22Rv1 (cell line): ENCODE results near the gene GK2.

ENCODE experiments used
- H3K27ac ChIP-seq: fragments of 450-650 bp; 2 replicates; pipeline ENCODE4 v1.5.1; 2017
- ZFX ChIP-seq: fragments of 450-650 bp; IDR thresholded peaks from 2 replicates; pipeline ENCODE4 v1.6.1; 2017; ENCODE audit warnings: antibody characterized with exemption, borderline replicate concordance
- TF ChIP-seq, protein P1 (sequence below): fragments of 450-650 bp; IDR thresholded peaks from 2 replicates; pipeline ENCODE4 v1.5.1; 2017; ENCODE audit warnings: mild to moderate bottlenecking

Gene GK2

DNA sequence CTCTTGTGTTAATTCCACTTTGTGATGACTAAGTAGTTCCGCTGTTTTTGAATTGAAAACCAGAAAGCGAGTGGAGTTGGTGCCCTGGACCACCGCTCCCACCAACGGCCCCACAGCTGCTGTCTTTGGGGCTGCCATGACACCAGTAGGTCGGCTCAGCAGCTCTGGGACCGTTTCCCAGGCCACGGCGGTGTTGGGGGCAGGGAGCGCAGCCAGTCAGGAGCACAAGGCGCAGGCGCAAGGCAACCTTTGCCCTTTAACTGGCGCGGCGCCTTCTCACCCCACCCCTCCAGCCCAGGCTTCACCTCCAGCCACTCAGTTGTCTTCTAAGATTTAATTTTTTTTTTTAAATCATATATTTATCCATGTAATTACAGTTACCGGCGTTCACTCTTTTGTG lies at the start of gene GK2:
GK2 (minus strand) TSS at position 166 of the 400 bp plus-strand sequence; CDS start at position 138, 28 bp downstream.
- TF ChIP-seq, protein P1, sequence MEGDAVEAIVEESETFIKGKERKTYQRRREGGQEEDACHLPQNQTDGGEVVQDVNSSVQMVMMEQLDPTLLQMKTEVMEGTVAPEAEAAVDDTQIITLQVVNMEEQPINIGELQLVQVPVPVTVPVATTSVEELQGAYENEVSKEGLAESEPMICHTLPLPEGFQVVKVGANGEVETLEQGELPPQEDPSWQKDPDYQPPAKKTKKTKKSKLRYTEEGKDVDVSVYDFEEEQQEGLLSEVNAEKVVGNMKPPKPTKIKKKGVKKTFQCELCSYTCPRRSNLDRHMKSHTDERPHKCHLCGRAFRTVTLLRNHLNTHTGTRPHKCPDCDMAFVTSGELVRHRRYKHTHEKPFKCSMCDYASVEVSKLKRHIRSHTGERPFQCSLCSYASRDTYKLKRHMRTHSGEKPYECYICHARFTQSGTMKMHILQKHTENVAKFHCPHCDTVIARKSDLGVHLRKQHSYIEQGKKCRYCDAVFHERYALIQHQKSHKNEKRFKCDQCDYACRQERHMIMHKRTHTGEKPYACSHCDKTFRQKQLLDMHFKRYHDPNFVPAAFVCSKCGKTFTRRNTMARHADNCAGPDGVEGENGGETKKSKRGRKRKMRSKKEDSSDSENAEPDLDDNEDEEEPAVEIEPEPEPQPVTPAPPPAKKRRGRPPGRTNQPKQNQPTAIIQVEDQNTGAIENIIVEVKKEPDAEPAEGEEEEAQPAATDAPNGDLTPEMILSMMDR: no peak
- TF ChIP-seq ZFX: no peak
- H3K27ac ChIP-seq: no peak within 1 kb of the TSS

DNA sequence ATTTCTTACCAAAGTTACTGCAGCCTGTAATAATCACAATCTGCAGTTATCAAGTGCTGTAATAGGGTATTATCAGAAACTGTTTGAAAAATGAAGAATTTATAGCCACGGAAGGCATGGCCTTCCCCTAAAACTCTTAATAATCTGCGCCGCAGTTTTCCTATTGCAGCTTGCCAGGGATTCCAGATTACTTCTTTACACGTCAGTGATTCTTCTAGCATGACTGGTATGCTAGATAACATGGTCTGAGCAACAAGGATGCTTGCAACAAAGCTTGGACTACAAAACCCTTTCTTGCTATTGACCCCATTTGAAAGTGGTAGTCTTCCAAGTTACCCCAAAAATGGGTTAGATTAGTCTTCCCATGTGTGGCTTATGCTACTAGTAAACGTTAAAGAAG lies 47.2 kb upstream of the GK2 start:
- no peak for TF ChIP-seq ZFX
- TF ChIP-seq, protein P1: no peak
- no peak overlapping the region for H3K27ac ChIP-seq

DNA sequence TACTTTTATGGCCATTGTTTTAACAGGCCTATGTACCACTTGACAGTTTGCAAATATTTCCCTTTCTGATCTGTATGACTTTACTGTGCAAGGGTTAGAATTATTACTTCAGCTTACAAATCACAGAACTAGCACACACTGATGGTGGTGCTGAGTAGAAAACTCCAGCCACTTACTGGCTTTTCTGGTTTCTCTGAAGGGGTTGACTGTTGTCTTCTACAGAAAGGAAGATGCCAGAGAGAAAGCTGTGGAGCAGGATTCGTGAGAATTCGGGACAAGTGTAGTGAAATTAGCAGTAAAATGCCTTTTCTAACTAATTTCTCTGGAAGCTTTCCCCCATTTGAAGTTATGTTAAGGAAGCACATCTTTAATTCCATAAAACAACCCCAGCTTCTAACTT lies 46.6 kb upstream of the GK2 start:
- TF ChIP-seq ZFX: no peak
- TF ChIP-seq, protein P1: no peak
- no peak overlapping the region for H3K27ac ChIP-seq

DNA sequence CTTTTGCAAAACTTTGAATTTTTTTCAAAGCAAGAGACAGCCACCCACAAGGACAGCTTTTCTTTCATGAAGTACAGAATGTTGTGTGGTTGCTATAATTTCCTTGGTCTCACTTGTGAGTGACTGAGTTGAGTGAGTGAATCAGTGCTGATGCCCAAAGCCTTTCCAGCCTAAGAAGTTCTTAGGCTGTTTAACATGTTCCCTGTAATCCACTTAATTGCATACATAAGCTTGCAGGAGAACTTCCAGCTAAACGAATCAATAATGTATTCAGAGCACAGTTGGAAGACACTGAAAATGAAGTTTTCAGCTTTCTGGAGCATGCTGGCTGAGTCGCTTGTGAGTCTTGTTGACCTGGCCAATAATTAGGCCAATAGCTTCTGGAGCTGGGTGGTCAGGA lies 42.0 kb upstream of the GK2 start:
- no peak overlapping the region for H3K27ac ChIP-seq
- no peak for TF ChIP-seq ZFX
- TF ChIP-seq, protein P1: no peak

DNA sequence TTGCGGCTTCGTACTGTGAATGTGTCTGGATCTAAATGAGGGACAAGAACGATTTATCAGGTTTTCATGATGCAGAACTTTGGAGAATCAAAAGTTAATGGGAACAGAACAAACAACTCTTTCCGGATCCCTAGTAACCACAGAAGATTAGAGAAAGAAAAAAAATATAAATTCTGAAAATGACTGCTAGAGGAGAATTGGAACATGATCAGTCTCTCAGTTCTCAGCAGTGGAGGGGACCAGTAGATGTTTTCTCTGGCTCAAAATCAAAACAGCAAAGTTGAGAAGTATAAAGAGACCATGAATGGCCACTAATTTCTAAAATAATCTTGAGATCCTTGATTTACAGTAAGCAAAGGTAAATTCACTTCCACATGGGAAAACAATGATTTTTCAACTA lies 38.1 kb upstream of the GK2 start:
- no peak overlapping the region for H3K27ac ChIP-seq
- no peak for TF ChIP-seq ZFX
- TF ChIP-seq, protein P1: no peak

DNA sequence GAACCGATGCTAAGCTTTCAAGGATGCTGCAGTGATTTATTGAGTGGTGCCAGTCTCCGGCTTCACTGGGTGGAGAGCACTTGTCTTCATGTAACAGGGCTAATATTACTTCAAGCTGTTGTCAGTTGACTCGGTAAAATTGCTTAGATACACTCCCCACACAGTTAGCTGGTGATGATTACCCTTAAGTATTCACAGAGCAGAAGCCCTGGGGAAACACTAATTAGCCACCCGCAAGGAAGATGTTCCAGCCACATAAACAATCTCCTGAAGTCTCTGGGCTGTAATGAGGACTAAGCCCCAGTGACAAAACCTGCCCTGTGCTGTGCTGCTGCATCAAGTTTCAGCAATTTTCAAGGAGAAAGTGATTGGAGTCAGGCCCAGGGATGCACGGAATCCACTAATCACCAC lies 37.3 kb upstream of the GK2 start:
- no peak overlapping the region for H3K27ac ChIP-seq
- TF ChIP-seq, protein P1: no peak
- TF ChIP-seq ZFX: no peak

DNA sequence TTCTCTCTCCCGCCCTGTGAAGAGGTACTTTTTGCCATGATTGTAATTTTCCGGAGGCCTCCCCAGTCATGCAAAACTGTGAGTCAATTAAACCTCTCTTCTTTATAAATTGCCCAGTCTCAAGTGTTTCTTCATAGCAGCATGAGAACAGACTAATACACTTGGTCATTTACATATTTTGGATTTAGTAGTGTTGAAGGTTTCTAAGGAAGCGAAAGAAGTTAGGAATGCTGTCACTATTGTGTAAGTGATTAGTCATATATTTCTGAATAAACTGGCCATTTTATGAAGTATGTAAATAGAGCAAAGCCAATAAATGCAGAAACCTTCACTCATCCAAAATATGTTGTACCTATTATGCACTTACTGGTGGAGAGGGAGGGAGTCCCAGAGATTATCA lies 34.4 kb upstream of the GK2 start:
- TF ChIP-seq ZFX: no peak
- TF ChIP-seq, protein P1: no peak
- H3K27ac ChIP-seq: no peak overlapping the region
